ENCODE data around the gene ARMC2. TPM values are rescaled to one million over a fixed set of nuclear protein-coding genes. Genes with fewer than 3 reads are reported as not detected.

ARMC2 gene
- polyA plus RNA-seq, 1 experiment = 5.1 TPM

DNA sequence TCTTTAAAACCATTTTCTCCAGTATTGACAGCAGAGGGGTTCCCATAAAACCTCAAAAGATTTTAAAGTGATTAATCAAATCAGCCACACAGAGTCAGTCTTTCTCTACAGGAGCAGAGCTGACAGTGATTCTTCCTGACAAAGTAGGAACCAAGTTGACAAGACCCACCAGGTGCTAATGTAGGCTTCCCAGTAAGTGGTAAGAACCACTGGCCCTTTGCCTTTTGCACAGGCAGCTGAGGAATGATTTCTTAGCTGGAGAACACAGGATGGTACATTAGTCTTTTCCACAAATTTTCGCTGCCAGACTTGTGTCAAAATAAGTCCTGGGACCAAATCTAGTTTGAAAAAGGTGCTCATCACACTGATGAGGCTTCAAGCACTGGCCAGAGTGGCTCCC is 95.8 kb downstream of the ARMC2 start:
- no peaks in the 10 kb centered on the region for H3K27me3 ChIP-seq (ENCODE audit: control insufficient read depth, insufficient read depth, low read length)
- TF ChIP-seq, protein P1, sequence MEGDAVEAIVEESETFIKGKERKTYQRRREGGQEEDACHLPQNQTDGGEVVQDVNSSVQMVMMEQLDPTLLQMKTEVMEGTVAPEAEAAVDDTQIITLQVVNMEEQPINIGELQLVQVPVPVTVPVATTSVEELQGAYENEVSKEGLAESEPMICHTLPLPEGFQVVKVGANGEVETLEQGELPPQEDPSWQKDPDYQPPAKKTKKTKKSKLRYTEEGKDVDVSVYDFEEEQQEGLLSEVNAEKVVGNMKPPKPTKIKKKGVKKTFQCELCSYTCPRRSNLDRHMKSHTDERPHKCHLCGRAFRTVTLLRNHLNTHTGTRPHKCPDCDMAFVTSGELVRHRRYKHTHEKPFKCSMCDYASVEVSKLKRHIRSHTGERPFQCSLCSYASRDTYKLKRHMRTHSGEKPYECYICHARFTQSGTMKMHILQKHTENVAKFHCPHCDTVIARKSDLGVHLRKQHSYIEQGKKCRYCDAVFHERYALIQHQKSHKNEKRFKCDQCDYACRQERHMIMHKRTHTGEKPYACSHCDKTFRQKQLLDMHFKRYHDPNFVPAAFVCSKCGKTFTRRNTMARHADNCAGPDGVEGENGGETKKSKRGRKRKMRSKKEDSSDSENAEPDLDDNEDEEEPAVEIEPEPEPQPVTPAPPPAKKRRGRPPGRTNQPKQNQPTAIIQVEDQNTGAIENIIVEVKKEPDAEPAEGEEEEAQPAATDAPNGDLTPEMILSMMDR (IDR thresholded peaks at IDR 0.05; ENCODE audit: low read depth, low read length) = no peak
- H3K9me3 ChIP-seq (ENCODE audit: control insufficient read depth, insufficient read depth, low read length) = no peaks in the 10 kb centered on the region
- no peak for DNase-seq (ENCODE audit: low read depth, low spot score)
- H3K27ac ChIP-seq (ENCODE audit: low read depth, low read length) = peak overlapping the region; percentile 75
- no peak overlapping the region for H3K4me3 ChIP-seq (ENCODE audit: low read depth, low read length)
- ChIA-PET CTCF (interaction anchor here (1.5 kb wide), 1 partner anchor 129 kb away, joined by 4 read pairs; no protein-coding TSS in a partner anchor), POLR2A (no interaction called here)

DNA sequence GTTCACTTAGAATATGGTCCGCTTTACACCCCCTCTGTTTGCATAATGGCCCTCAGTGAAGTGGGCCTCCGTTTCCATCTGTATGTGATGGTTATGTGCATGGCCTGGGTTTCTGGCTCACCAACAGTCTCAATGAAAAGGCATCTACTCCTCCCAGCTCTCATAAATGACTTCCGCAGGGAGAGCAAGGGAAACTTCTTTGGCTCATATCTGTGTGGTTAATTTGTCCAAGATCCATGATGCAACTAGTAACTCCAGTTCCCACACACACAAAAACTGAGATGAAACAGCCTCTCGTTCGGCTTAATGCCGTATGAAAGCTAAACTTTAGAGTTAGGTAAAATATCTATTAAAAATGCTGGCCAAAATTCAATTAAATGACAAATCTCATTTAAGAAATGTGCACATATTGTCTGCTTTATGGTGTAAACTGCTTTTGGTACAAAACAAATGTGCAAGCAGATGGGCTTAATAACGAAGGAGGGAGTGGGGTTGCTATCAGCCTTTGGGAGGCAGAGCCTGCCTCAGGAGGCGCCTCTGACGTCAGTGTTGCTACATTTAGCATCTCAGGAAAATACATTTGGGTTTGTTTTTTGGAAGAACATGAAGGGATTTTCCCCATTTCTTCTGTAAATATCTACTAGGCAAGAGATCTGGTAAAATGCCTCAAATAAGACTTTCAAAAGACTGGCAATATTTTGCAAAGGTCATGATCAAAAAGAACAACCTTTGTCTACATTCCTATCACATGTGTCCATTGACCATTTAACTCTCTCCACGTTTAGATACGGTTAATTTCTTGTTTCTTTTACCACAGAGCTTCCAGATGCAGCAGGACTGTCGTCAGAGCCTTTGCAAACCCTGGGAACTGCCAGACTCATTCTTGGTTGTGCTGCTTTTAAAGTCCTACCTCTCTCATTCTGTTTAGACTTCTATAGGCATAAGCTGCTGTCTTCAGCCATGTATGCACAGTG is 96.8 kb downstream of the ARMC2 start:
- peak overlapping the region; percentile 83 for H3K27ac ChIP-seq (ENCODE audit: low read depth, low read length)
- TF ChIP-seq, protein P1 (IDR thresholded peaks at IDR 0.05; ENCODE audit: low read depth, low read length) = no peak
- ChIA-PET CTCF (interaction anchor here (1.3 to 1.5 kb wide), 2 partner anchors 30 to 128 kb away, joined by 4 read pairs; no protein-coding TSS in a partner anchor), POLR2A (interaction anchor here (0.6 to 1.8 kb wide), 3 partner anchors 64 to 386 kb away, joined by 3 to 6 read pairs (median 4); partner anchors contain the start of gene SESN1)
- H3K9me3 ChIP-seq (ENCODE audit: control insufficient read depth, insufficient read depth, low read length) = no peaks in the 10 kb centered on the region
- peak overlapping the region; percentile 10; the same call in 1 of the 2 replicates for H3K4me3 ChIP-seq (ENCODE audit: low read depth, low read length)
- no peaks in the 10 kb centered on the region for H3K27me3 ChIP-seq (ENCODE audit: control insufficient read depth, insufficient read depth, low read length)
- DNase-seq (ENCODE audit: low read depth, low spot score) = peak; percentile 62

DNA sequence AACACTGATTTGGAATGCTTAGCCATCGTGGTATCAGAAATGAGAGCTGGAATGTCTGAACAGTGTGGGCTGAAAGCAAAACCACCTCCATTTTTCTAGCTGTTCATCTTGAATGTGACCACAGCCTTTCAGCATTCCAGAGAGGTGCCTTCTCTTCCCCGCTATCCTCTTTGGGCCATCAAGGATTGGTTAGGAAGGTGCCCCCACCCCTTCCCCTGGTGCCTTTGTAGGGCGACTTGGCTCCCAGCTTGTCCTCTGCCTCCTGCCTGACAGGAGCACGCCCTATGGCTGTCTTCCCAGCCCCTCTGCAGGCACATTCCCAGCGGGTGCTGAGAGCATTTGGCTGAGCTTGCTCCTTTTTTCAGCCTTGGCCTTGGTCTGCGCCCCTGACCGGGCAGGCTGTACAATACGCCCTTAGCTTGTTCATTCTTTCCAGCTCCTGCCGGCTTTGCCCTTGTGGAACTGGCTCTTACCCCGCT is 97.5 kb downstream of the ARMC2 start:
- no peak for DNase-seq (ENCODE audit: low read depth, low spot score)
- CTCF ChIA-PET = interaction anchor here (1.3 kb wide), 1 partner anchor 31 kb away, joined by 4 read pairs; no protein-coding TSS in a partner anchor
- TF ChIP-seq, protein P1 (IDR thresholded peaks at IDR 0.05; ENCODE audit: low read depth, low read length) = no peak
- Histone ChIP-seq H3K27me3 (ENCODE audit: control insufficient read depth, insufficient read depth, low read length) (no peaks in the 10 kb centered on the region), H3K4me3 (ENCODE audit: low read depth, low read length) (peak overlapping the region; percentile 7; the same call in 1 of the 2 replicates), H3K9me3 (ENCODE audit: control insufficient read depth, insufficient read depth, low read length) (no peaks in the 10 kb centered on the region), H3K27ac (ENCODE audit: low read depth, low read length) (peak overlapping the region; percentile 83)
- POLR2A ChIA-PET = interaction anchor here (0.6 to 1.8 kb wide), 3 partner anchors 63 to 387 kb away, joined by 3 to 6 read pairs (median 4); partner anchors contain the start of gene SESN1

DNA sequence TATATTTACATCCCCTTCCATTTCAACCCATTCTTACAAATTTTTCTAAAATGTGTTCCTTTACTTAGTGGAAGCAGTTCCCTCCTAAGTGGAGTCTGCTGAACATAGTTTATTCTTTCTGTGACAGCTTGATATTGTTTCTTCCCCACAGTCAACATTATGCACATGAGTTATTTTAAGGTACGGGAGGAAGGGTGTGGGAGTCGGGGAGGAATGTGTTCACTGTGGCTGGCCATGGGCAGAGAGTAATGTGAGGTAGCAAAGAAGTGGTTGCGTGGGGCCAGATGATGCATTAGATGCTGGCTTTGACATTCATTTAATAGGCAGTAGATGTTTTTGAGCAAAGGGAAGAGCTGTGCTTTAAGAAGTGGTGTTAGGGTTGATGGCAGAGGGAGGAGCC is 98.5 kb downstream of the ARMC2 start:
- ChIA-PET CTCF (no interaction called here), POLR2A (interaction anchor here (1.2 to 1.8 kb wide), 3 partner anchors 20 to 388 kb away, joined by 3 to 6 read pairs (median 4); no protein-coding TSS in a partner anchor)
- no peak overlapping the region for H3K27ac ChIP-seq (ENCODE audit: low read depth, low read length)
- no peak for DNase-seq (ENCODE audit: low read depth, low spot score)
- H3K9me3 ChIP-seq (ENCODE audit: control insufficient read depth, insufficient read depth, low read length) = no peaks in the 10 kb centered on the region
- no peaks in the 10 kb centered on the region for H3K27me3 ChIP-seq (ENCODE audit: control insufficient read depth, insufficient read depth, low read length)
- TF ChIP-seq, protein P1 (IDR thresholded peaks at IDR 0.05; ENCODE audit: low read depth, low read length) = no peak
- H3K4me3 ChIP-seq (ENCODE audit: low read depth, low read length) = no peak overlapping the region
